A549 (cell line): ENCODE measurements around the gene FOXA1. TPM values are rescaled to one million over a fixed set of nuclear protein-coding genes. Genes with fewer than 3 reads are reported as not detected.

Experiments used
- ATAC-seq, 2 experiments: fragments of 200-7000 bp in 1 of 2; fragments of >200 bp in 1 of 2; cut with Nextera tagmentation in 1 of 2; cut with Tn5 transposase in 1 of 2; 3 replicates each; pipeline versions ENCODE4 v1.8.0 to v1.9.1; 2018 to 2020; ENCODE audit warnings: mild to moderate bottlenecking in 1 of 2, moderate library complexity in 1 of 2
- CTCF ChIA-PET: fragments of 300-600 bp; sonication (Branson Sonifier 250); formaldehyde crosslinking; extraction: SDS; loops from one replicate; lab custom pipeline; 2021; ENCODE audit warnings: antibody characterized with exemption, inconsistent platforms; lab: Yijun Ruan, JAX
- POLR2A ChIA-PET: fragments of 350-600 bp; formaldehyde crosslinking; extraction: SDS; loops from one replicate; lab custom pipeline; 2021; ENCODE audit warnings: antibody characterized with exemption, inconsistent platforms; lab: Yijun Ruan, JAX
- DNase-seq, 2 experiments: peaks; one replicate each; pipeline versions ENCODE4 v3.0.0 to v3.0.0-alpha.2; 2011 to 2016; ENCODE audit warnings: low read depth in 1 of 2, low spot score in 1 of 2
- FAIRE-seq: peaks from 2 replicates; lab custom pipeline; 2011; peaks lifted over from hg19 to GRCh38; lab: Jason Lieb, UNC
- H3K27ac ChIP-seq, 2 experiments: fragments of >200 bp; sonication (Bioruptor Twin); formaldehyde crosslinking; 3 replicates each; pipeline ENCODE4 v1.5.1; 2016 to 2017
- H3K4me1 ChIP-seq: fragments of >200 bp; sonication (Bioruptor Twin); formaldehyde crosslinking; 3 replicates; pipeline ENCODE4 v1.6.1; 2016
- H3K4me2 ChIP-seq: fragments of >200 bp; sonication (Bioruptor Twin); formaldehyde crosslinking; 3 replicates; pipeline ENCODE4 v1.6.1; 2016
- H3K4me3 ChIP-seq: fragments of >200 bp; sonication (Bioruptor Twin); formaldehyde crosslinking; 3 replicates; pipeline ENCODE4 v1.5.1; 2016
- H3K9me3 ChIP-seq: fragments of >200 bp; sonication (Bioruptor Twin); formaldehyde crosslinking; 3 replicates; pipeline ENCODE4 v1.6.1; 2016
- BHLHE40 ChIP-seq: IDR thresholded peaks from 2 replicates; pipeline ENCODE4 v1.6.1; 2012; ENCODE audit warnings: low read depth, low read length, inconsistent platforms
- CBX2 ChIP-seq: fragments of 200-600 bp; sonication (generic); IDR thresholded peaks from 2 replicates; pipeline ENCODE4 v1.6.1; 2016; ENCODE audit warnings: low read depth, mild to moderate bottlenecking, borderline replicate concordance
- CBX8 ChIP-seq: fragments of 200-600 bp; sonication (generic); IDR thresholded peaks from 2 replicates; pipeline ENCODE4 v1.6.1; 2016
- CHD4 ChIP-seq: fragments of 200-600 bp; sonication (generic); IDR thresholded peaks from 2 replicates; pipeline ENCODE4 v1.6.1; 2016; ENCODE audit warnings: antibody characterized with exemption, mild to moderate bottlenecking, borderline replicate concordance
- EHF ChIP-seq: fragments of 250-450 bp; sonication (Bioruptor Pico); IDR thresholded peaks from 2 replicates; pipeline ENCODE4 v1.5.0; 2020; ENCODE audit warnings: mild to moderate bottlenecking
- EP300 ChIP-seq, 2 experiments: fragments of >200 bp; sonication (Bioruptor Twin); formaldehyde crosslinking; IDR thresholded peaks; 2 replicates in 1 of 2; 3 replicates in 1 of 2; pipeline ENCODE4 v1.6.1; 2016 to 2017
- ESRRA ChIP-seq: fragments of 150-350 bp; IDR thresholded peaks from 2 replicates; pipeline ENCODE4 v1.6.1; 2014; ENCODE audit warnings: mild to moderate bottlenecking, low read length, borderline replicate concordance
- HOXA7 ChIP-seq: fragments of 250-450 bp; sonication (Bioruptor Pico); IDR thresholded peaks from 2 replicates; pipeline ENCODE4 v1.5.0; 2020; ENCODE audit warnings: mild to moderate bottlenecking, moderate library complexity
- HOXB5 ChIP-seq: fragments of 250-450 bp; sonication (Bioruptor Pico); IDR thresholded peaks from 2 replicates; pipeline ENCODE4 v1.5.0; 2020; ENCODE audit warnings: mild to moderate bottlenecking, moderate library complexity
- JUNB ChIP-seq: fragments of >200 bp; sonication (Bioruptor Twin); formaldehyde crosslinking; IDR thresholded peaks from 2 replicates; pipeline ENCODE4 v1.6.1; 2016
- KDM1A ChIP-seq: fragments of 200-600 bp; sonication (generic); IDR thresholded peaks from 2 replicates; pipeline ENCODE4 v1.6.1; 2016; ENCODE audit warnings: low read depth, mild to moderate bottlenecking
- NFE2L2 ChIP-seq: fragments of 150-350 bp; conservative IDR thresholded peaks from 2 replicates; pipeline ENCODE4 v1.6.1; 2014; ENCODE audit warnings: low read length
- NR3C1 ChIP-seq: fragments of >200 bp; sonication (Bioruptor Twin); formaldehyde crosslinking; IDR thresholded peaks from 3 replicates; pipeline ENCODE4 v1.6.1; 2017
- POLR2AphosphoS2 ChIP-seq: conservative IDR thresholded peaks from 2 replicates; pipeline ENCODE4 v1.6.1; 2012; ENCODE audit warnings: low read length, improper control_type of control experiment, inconsistent platforms
- RAD21 ChIP-seq, 2 experiments: fragments of >200 bp in 1 of 2; sonication (Bioruptor Twin) in 1 of 2; formaldehyde crosslinking in 1 of 2; IDR thresholded peaks in 1 of 2; conservative IDR thresholded peaks in 1 of 2; 2 replicates in 1 of 2; 3 replicates in 1 of 2; pipeline ENCODE4 v1.6.1; 2012 to 2018; ENCODE audit warnings: inconsistent platforms in 1 of 2
- RNF2 ChIP-seq: fragments of 200-600 bp; sonication (generic); IDR thresholded peaks from 2 replicates; pipeline ENCODE4 v1.6.1; 2016; ENCODE audit warnings: low read depth, mild to moderate bottlenecking, antibody characterized with exemption, moderate library complexity, borderline replicate concordance
- SMC3 ChIP-seq: fragments of >200 bp; sonication (Bioruptor Twin); formaldehyde crosslinking; IDR thresholded peaks from 3 replicates; pipeline ENCODE4 v1.6.1; 2018; ENCODE audit warnings: inconsistent platforms
- SREBF2 ChIP-seq: fragments of 450-650 bp; IDR thresholded peaks from 2 replicates; pipeline ENCODE4 v1.6.1; 2014; ENCODE audit warnings: mild to moderate bottlenecking, moderate library complexity
- TFCP2L1 ChIP-seq: fragments of 250-450 bp; sonication (Bioruptor Pico); IDR thresholded peaks from 2 replicates; pipeline ENCODE4 v1.5.0; 2021; ENCODE audit warnings: mild to moderate bottlenecking
- ZFP36 ChIP-seq: fragments of 450-650 bp; IDR thresholded peaks from 2 replicates; pipeline ENCODE4 v1.6.1; 2014; ENCODE audit warnings: borderline replicate concordance; ENCODE audit not compliant: partially characterized antibody
- WGBS: methylation state at CpG from one replicate; pipeline ENCODE4 v1.1.6; 2017; ENCODE audit errors: missing lambda C conversion rate; 5-methylcytosine and 5-hydroxymethylcytosine counted together
- polyA plus RNA-seq, 4 experiments: library from polyadenylated mRNA; depleted of rRNA in 3 of 4; stranded (reverse); fragments of >200 nt; fragmentation: RNase III in 1 of 4; extraction: RNeasy Plus Mini Kit Qiagen cat#74134 plus additional on column Dnase treatment in 1 of 4; gene quantifications; 2 replicates in 3 of 4; 3 replicates in 1 of 4; pipeline ENCODE4 v1.2.3, GENCODE V29; 2011 to 2017
- TF ChIP-seq, protein P1 (sequence below): fragments of 250-450 bp; sonication (Bioruptor Pico); IDR thresholded peaks from 2 replicates; pipeline ENCODE4 v1.5.0; 2021; ENCODE audit warnings: mild to moderate bottlenecking, moderate library complexity, borderline replicate concordance
- TF ChIP-seq, protein P2 (sequence below): fragments of >200 bp; sonication (Bioruptor Twin); formaldehyde crosslinking; IDR thresholded peaks from 3 replicates; pipeline ENCODE4 v1.5.1; 2016

Gene FOXA1
- polyA plus RNA-seq, 2 of the 4 experiments (the other 2 are of a cell fraction): 5.5 to 17.9 TPM

DNA sequence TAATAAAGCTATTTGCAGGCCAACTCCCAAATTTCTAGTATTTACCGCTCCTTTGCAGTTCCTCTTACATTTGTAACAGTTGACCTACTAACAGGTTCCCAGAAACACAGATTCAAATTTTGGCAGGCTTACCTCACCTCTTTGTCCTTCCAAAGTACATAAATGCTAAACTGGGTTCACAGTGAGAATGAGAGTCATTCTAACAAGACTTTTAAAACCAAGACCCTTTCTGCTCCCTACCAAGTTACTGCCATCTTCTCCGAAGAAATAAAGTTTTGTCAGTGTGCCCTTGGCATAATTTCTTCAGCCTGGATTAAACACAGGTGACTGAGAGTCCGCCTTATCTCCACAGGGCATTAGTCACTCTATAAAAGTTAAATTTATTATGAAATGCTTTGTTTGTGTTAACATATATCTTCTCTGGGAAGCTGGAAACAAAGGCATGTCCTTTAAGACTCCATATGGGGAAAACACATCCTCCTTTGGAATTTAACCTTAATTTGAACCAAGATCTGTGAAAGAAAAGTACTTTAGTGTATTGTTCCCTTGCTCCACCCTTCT, 28.2 kb downstream of the FOXA1 start (continued):
- TF ChIP-seq, protein P1, sequence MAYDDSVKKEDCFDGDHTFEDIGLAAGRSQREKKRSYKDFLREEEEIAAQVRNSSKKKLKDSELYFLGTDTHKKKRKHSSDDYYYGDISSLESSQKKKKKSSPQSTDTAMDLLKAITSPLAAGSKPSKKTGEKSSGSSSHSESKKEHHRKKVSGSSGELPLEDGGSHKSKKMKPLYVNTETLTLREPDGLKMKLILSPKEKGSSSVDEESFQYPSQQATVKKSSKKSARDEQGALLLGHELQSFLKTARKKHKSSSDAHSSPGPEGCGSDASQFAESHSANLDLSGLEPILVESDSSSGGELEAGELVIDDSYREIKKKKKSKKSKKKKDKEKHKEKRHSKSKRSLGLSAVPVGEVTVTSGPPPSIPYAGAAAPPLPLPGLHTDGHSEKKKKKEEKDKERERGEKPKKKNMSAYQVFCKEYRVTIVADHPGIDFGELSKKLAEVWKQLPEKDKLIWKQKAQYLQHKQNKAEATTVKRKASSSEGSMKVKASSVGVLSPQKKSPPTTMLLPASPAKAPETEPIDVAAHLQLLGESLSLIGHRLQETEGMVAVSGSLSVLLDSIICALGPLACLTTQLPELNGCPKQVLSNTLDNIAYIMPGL (CRISPR knock-in tag): no peak
- TF ChIP-seq TFCP2L1 (CRISPR knock-in tag) (no peak), BHLHE40 (no peak), JUNB (peak; percentile 38; the same call in 1 of the 2 replicates), EP300 (IDR thresholded peaks at IDR 0.05) (peak; percentile 15 to 49; a peak in 2 of 5 replicates)

DNA sequence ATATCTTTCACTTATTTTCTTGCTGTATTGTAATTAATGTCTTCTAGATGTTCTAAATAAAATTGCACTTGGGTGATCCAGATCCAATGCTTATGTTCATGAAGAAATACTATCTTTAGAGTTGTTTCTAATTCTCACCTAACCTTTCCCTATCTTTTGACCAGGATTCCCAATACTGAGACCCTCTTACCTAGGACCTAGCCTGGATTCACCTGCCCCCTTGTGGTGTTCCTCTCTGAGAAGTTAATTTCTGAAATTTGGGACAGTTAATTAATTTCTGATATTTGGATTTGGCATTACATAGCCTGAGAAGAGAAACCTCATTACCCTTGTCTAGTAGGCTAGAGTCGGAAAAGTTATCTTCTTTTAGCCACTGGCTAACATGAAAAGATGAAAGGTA, 29.5 kb downstream of the FOXA1 start:
- H3K9me3 ChIP-seq: no peaks in the 10 kb centered on the region
- FAIRE-seq (no peak), ATAC-seq (0 out of 6 replicates have a peak, but pooled peaks of 1 of the 2 experiments have one; percentile 33), DNase-seq (no peak)
- WGBS: 90% methylated on average over 1 of the region's 1 CpG
- no peak overlapping the region for H3K27ac ChIP-seq
- H3K4me2 ChIP-seq: no peak overlapping the region
- ChIA-PET CTCF (no interaction called here), POLR2A (no interaction called here)
- TF ChIP-seq HOXB5 (CRISPR knock-in tag) (no peak), RAD21 (conservative IDR thresholded peaks at IDR 0.05 in 1 of 2, IDR thresholded peaks at IDR 0.05 in 1 of 2) (peak; percentile 34 to 53; a peak in 2 of 5 replicates), CHD4 (no peak), KDM1A (no peak), CBX8 (no peak), NFE2L2 (no peak), SMC3 (peak; percentile 44; the same call in 2 of the 3 replicates), CBX2 (no peak), SREBF2 (no peak)
- TF ChIP-seq, protein P2, sequence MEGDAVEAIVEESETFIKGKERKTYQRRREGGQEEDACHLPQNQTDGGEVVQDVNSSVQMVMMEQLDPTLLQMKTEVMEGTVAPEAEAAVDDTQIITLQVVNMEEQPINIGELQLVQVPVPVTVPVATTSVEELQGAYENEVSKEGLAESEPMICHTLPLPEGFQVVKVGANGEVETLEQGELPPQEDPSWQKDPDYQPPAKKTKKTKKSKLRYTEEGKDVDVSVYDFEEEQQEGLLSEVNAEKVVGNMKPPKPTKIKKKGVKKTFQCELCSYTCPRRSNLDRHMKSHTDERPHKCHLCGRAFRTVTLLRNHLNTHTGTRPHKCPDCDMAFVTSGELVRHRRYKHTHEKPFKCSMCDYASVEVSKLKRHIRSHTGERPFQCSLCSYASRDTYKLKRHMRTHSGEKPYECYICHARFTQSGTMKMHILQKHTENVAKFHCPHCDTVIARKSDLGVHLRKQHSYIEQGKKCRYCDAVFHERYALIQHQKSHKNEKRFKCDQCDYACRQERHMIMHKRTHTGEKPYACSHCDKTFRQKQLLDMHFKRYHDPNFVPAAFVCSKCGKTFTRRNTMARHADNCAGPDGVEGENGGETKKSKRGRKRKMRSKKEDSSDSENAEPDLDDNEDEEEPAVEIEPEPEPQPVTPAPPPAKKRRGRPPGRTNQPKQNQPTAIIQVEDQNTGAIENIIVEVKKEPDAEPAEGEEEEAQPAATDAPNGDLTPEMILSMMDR: peak; percentile 45
- H3K4me3 ChIP-seq: no peak overlapping the region
- H3K4me1 ChIP-seq: peaks cover 18% of the 10 kb centered on the region

DNA sequence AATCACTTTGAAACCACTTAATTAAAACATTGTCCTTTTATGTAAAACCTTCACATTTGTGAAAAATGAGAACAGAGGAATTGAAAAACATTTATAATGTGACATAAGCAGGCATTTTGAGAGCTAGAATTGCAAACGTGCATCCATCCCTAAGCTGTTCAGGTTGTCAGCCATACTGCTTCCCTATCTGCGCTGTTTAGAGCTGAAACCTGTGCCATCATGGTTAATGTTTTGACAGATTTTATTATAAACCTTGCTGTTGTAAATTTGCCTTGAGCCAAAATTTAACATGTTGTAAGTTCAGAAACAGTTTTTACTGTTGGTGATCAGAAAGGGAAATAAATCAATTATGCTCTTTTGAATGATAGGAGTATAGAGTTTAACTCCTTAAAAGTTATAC, 31.9 kb downstream of the FOXA1 start:
- no peak for TF ChIP-seq ESRRA
- TF ChIP-seq ZFP36: no peak
- no peak for TF ChIP-seq POLR2AphosphoS2
- TF ChIP-seq EP300 (IDR thresholded peaks at IDR 0.05): no peak
- TF ChIP-seq NR3C1: no peak
- TF ChIP-seq HOXA7: no peak
- TF ChIP-seq RNF2: no peak
- TF ChIP-seq EHF (CRISPR knock-in tag): no peak
- Histone ChIP-seq H3K27ac (no peak overlapping the region), H3K4me3 (no peak overlapping the region), H3K9me3 (no peaks in the 10 kb centered on the region), H3K4me1 (peaks cover 18% of the 10 kb centered on the region), H3K4me2 (no peak overlapping the region)
- FAIRE-seq: peak; percentile 81
- no peak for DNase-seq
- 78% methylated on average over 2 of the region's 2 CpGs for WGBS
- POLR2A ChIA-PET: no interaction called here
- ATAC-seq: no peak
- CTCF ChIA-PET: interaction anchor here (1.0 kb wide), 1 partner anchor 334 kb away, joined by 3 read pairs; no protein-coding TSS in a partner anchor
